ENCODE results near the gene GTF3C1.

The GTF3C1 gene

GRCh38 chr16:27448532-27449433 lies 100.9 kb downstream of the GTF3C1 start:
- TF ChIP-seq CTCF (IDR thresholded peaks at IDR 0.05; ENCODE audit: low read depth, low read length, missing control alignments): no peak
- no peak overlapping the region for H3K4me3 ChIP-seq (replicated peaks; ENCODE audit: low read depth, low read length)
- DNase-seq (ENCODE audit: extremely low read depth, low read depth): no peak

GRCh38 chr16:27447301-27447700 lies 102.4 kb downstream of the GTF3C1 start:
- no peak overlapping the region for H3K4me3 ChIP-seq (replicated peaks; ENCODE audit: low read depth, low read length)
- no peak for TF ChIP-seq CTCF (IDR thresholded peaks at IDR 0.05; ENCODE audit: low read depth, low read length, missing control alignments)
- no peak for DNase-seq (ENCODE audit: extremely low read depth, low read depth)

DNA sequence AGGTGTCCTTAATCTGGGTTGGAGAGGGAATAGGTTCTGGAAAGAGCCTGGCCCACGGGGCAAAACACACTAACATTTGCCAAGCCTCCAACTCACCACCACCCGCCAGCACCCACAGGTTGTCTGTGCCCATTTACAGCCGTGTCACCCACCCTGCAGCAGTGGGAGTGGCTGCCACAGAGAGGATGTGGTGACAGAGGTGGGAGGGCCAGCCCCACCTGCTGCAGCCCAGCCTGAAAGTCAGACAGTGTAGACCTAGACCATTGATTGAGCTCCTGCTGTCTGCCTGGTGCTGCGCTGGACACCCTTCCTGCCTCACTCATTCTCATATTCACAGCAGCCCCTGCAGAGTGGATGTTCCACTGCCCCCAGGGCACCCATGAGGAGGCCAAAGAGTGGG lies 103.0 kb downstream of the GTF3C1 start:
- TF ChIP-seq CTCF (IDR thresholded peaks at IDR 0.05; ENCODE audit: low read depth, low read length, missing control alignments): no peak
- H3K4me3 ChIP-seq (replicated peaks; ENCODE audit: low read depth, low read length): no peak overlapping the region
- no peak for DNase-seq (ENCODE audit: extremely low read depth, low read depth)

DNA sequence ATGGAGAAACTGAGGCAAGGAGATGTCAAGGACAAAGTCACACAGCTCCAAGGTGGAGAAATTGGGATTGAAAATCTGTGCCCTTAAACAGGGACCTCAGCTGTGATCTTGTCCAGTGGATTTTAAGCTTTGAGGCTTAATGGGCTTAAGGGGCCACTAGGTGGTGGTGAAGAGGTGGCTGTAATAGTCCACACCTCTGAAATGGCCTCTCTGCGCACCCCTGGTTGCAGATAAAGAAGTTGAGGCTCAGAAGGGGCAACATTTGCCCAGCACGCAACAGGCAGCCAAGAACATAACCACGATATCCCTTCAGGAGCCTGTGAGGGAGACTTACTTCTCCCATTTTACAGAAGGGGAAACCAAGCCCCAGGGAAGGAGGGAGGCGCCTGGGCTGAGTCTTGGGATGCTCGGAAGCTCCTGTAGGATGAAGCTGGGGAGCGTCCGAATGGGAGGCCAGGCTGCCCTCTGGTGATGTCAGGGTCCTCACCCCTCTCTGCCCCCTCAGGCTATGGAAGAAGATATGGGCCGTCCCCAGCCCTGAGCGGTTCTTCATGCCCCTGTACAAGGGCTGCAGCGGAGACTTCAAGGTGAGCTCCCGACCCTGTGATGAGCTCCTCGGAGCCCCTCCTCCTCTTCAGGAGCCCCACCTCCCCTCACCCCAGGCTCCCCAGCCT lies 104.1 kb downstream of the GTF3C1 start:
- DNase-seq (ENCODE audit: extremely low read depth, low read depth): no peak
- TF ChIP-seq CTCF (IDR thresholded peaks at IDR 0.05; ENCODE audit: low read depth, low read length, missing control alignments): no peak
- H3K4me3 ChIP-seq (replicated peaks; ENCODE audit: low read depth, low read length): no peak overlapping the region

DNA sequence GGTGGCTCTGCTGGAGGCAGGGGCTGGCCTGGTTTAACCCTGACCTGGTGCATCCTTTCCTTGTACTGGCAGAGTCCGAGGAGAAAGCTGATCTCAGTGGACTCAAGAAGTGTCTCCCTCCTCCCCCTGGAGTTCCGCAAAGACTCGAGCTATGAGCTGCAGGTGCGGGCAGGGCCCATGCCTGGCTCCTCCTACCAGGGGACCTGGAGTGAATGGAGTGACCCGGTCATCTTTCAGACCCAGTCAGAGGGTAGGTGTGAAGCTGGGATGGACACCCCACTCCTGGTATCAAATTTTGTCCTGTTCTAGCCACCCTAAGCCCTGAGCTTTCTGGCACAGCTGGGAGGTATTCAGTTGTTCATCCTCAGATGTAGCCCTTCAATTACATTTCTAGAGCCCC lies 105.2 kb downstream of the GTF3C1 start:
- TF ChIP-seq CTCF (IDR thresholded peaks at IDR 0.05; ENCODE audit: low read depth, low read length, missing control alignments): no peak
- no peak for DNase-seq (ENCODE audit: extremely low read depth, low read depth)
- H3K4me3 ChIP-seq (replicated peaks; ENCODE audit: low read depth, low read length): no peak overlapping the region

DNA sequence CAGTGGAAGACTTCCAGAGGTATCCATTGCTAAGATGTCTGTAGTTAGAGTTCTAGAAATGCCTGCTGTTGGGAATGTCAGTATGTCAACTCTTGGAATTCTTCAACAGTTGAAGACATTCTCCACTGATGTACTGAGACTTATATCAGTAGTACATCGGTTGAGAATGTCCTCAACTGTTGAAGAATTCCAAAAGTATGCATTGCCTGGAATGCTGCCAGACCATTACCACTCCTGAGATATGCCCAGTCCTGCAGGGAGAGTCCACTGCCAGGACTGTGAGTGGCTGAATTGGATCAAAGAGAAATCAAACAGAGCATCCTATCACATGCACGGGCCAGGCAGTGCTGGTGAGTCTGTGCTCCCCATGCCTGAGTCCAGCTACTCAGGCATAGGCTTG lies 105.7 kb downstream of the GTF3C1 start:
- DNase-seq (ENCODE audit: extremely low read depth, low read depth): no peak

More for the DNA sequence above, 105.7 kb downstream of the GTF3C1 start:
- H3K4me3 ChIP-seq (replicated peaks; ENCODE audit: low read depth, low read length): no peak overlapping the region
- TF ChIP-seq CTCF (IDR thresholded peaks at IDR 0.05; ENCODE audit: low read depth, low read length, missing control alignments): no peak

All from HFF-Myc (cell line).